NCI-H2196 (cell line): ENCODE results near the gene ZNF14.
"Not testable (repeated sequence)": the region's sequence is repeated elsewhere in the genome, so short reads cannot be mapped to it uniquely, and the experiment has no call there.

Experiments
- DNase-seq: peaks from one replicate; lab custom pipeline; 2025; ENCODE audit not compliant: unreplicated experiment; lab: John Stamatoyannopoulos, UW

ZNF14 gene

GRCh38 chr19:19696386-19696785 lies 36.5 kb downstream of the ZNF14 start:
- DNase-seq: no peak

- DNase-seq: no peak
These were observed 41.2 kb downstream of the ZNF14 start for GRCh38 chr19:19691683-19692082.

- not testable (repeated sequence) for DNase-seq
These were observed 43.9 kb downstream of the ZNF14 start for GRCh38 chr19:19689023-19689422.

- DNase-seq: no peak
These were observed 45.8 kb downstream of the ZNF14 start for GRCh38 chr19:19687090-19687489.

GRCh38 chr19:19686580-19686979 lies 46.3 kb downstream of the ZNF14 start:
- no peak for DNase-seq

- not testable (repeated sequence) for DNase-seq
These were observed 46.8 kb downstream of the ZNF14 start for GRCh38 chr19:19686119-19686518.

- DNase-seq: no peak
These were observed 53.5 kb downstream of the ZNF14 start for GRCh38 chr19:19679176-19680073.

GRCh38 chr19:19677579-19677978 lies 55.3 kb downstream of the ZNF14 start:
- DNase-seq: no peak

GRCh38 chr19:19674315-19674714 lies 58.6 kb downstream of the ZNF14 start:
- no peak for DNase-seq

GRCh38 chr19:19672816-19673215 lies 60.1 kb downstream of the ZNF14 start:
- DNase-seq: no peak

- no peak for DNase-seq
These were observed 62.8 kb downstream of the ZNF14 start for GRCh38 chr19:19670070-19670551.

GRCh38 chr19:19668230-19669012 lies 64.5 kb downstream of the ZNF14 start, which contains the start of gene ZNF101:
Gene ZNF101 (plus strand): TSS chr19:19668839. CDS start chr19:19668964, 125 bp downstream.
- peak; percentile 92 for DNase-seq

- DNase-seq: not testable (repeated sequence)
These were observed 67.4 kb downstream of the ZNF14 start for GRCh38 chr19:19665420-19665948.

GRCh38 chr19:19663256-19664120 lies 69.4 kb downstream of the ZNF14 start, which contains the start of gene ATP13A1:
Gene ATP13A1 (minus strand): TSS chr19:19663676. CDS start chr19:19663666, 10 bp downstream.
- DNase-seq: peak; percentile 98

- peak; percentile 27 for DNase-seq
These were observed 70.0 kb downstream of the ZNF14 start for GRCh38 chr19:19662871-19663255.

GRCh38 chr19:19662344-19662743 lies 70.6 kb downstream of the ZNF14 start:
- no peak for DNase-seq

- no peak for DNase-seq
These were observed 71.1 kb downstream of the ZNF14 start for GRCh38 chr19:19661675-19662251.

- DNase-seq: no peak
These were observed 71.7 kb downstream of the ZNF14 start for GRCh38 chr19:19661141-19661674.
